NB4 (cell line): ENCODE results near the gene SPHKAP.

Experiments used
- DNase-seq: peaks from one replicate; pipeline ENCODE4 v3.0.0; 2010; ENCODE audit warnings: low read depth
- H3K4me3 ChIP-seq: one replicate; pipeline ENCODE4 v1.5.1; 2011; ENCODE audit warnings: mild to moderate bottlenecking, low read depth, low read length, moderate library complexity
- CTCF ChIP-seq: IDR thresholded peaks from one replicate; pipeline ENCODE4 v1.5.1; 2012; ENCODE audit warnings: low read depth, low read length
- MYC ChIP-seq: IDR thresholded peaks from 2 replicates; pipeline ENCODE4 v1.6.1; 2011; ENCODE audit warnings: low read depth, low read length
- POLR2A ChIP-seq: IDR thresholded peaks from 2 replicates; pipeline ENCODE4 v1.6.1; 2011; ENCODE audit warnings: mild to moderate bottlenecking; ENCODE audit not compliant: insufficient read length; ENCODE audit errors: extremely low read depth
- TF ChIP-seq, protein P1 (sequence below): IDR thresholded peaks from 2 replicates; pipeline ENCODE4 v1.6.1; 2011; ENCODE audit warnings: low read depth, low read length

Gene SPHKAP

DNA sequence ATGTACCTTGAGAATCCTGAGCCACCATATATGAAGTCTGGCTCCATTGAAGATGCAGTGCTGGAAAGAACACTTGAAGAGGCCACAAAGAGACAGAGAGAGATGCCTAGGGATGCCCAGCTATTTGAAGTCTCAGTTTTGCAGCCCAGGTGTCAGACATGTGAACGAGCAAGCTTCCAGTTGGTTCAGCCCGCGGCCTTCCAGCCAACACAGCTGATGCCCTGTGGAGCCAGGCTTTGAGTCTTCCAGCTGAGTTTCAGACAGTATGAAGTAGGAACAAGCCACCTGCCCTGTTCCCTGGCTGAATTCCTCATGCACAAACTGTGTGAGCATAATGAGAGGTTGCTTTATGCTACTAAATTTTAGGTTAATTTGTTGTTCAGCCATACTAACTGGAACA lies 108.8 kb downstream of the SPHKAP start:
- TF ChIP-seq CTCF (no peak), MYC (no peak), POLR2A (no peak)
- TF ChIP-seq, protein P1, sequence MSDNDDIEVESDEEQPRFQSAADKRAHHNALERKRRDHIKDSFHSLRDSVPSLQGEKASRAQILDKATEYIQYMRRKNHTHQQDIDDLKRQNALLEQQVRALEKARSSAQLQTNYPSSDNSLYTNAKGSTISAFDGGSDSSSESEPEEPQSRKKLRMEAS: no peak
- no peak overlapping the region for H3K4me3 ChIP-seq
- DNase-seq: no peak

DNA sequence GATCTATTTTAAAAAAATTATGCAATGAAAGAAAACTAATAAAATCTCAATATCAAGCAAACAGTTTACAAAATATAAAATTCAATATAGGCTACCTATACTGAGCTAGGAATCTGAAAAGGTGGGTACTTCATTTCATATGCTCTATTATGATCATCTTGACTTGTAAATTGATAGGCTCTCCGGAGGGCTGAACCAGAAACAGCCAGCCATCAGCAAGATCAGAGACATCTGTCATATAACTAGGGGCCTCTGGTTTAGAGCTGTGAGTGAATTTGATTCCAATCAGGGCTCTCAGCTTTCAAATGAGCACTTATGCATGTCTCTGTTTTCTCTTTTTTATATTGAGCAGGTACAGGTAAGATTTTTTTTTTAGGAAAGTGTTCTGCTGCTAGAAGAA lies 114.2 kb downstream of the SPHKAP start:
- TF ChIP-seq POLR2A (no peak), MYC (no peak), CTCF (no peak)
- TF ChIP-seq, protein P1: no peak
- DNase-seq: no peak
- H3K4me3 ChIP-seq: no peak overlapping the region

DNA sequence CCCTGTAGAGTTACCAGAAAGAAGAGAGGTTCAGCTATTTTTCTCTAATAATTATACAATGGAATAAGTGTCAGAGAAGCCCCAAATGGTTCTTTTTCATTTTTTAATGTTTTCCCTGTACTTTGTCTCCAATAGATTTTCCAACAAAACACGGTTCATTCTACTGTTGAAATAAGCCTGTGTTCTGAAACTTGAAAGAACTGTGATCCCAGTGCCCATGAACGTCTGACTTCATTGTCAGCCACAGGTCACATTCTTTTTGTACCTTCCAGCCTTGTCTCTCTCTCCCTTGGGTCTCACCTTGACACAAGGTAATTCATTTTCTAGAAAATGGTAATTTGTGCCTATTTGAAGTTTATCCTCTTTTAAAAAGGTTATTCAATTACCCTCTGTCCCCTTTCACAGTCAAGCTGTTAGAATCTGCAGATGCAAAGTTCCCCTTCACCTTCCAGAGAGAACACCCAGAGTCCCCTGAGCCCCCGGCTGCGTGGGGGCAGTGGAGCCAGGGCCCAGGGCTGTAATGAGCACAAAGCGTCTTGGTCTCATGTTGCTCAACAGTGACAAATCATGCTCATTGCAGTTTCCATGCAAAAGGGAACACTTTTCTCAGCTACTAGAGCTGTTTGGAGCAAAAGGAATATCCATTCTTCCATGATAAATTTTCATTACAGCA lies 115.2 kb downstream of the SPHKAP start:
- DNase-seq: no peak
- H3K4me3 ChIP-seq: no peak overlapping the region
- TF ChIP-seq POLR2A (no peak), CTCF (no peak), MYC (no peak)
- TF ChIP-seq, protein P1: no peak

- no peak overlapping the region for H3K4me3 ChIP-seq
- TF ChIP-seq MYC: no peak
- TF ChIP-seq CTCF: no peak
- no peak for TF ChIP-seq POLR2A
- TF ChIP-seq, protein P1: no peak
- DNase-seq: no peak
These were observed 115.8 kb downstream of the SPHKAP start for GRCh38 chr2:228065686-228066085.

- H3K4me3 ChIP-seq: no peak overlapping the region
- TF ChIP-seq, protein P1: no peak
- TF ChIP-seq CTCF (no peak), POLR2A (no peak), MYC (no peak)
- no peak for DNase-seq
These were observed 116.6 kb downstream of the SPHKAP start for GRCh38 chr2:228064796-228065315.

- H3K4me3 ChIP-seq: no peak overlapping the region
- DNase-seq: no peak
- TF ChIP-seq POLR2A: no peak
- TF ChIP-seq MYC: no peak
- TF ChIP-seq, protein P1: no peak
- no peak for TF ChIP-seq CTCF
These were observed 117.5 kb downstream of the SPHKAP start for GRCh38 chr2:228064024-228064423.
